Esophagus muscularis mucosa (tissue), 4 donors: ENCODE measurements around the gene CGB1. TPM values are rescaled to one million over a fixed set of nuclear protein-coding genes. Genes with fewer than 3 reads are reported as not detected.

Experiments
- DNase-seq: peaks from one replicate; pipeline ENCODE4 v3.0.0-alpha.2; 2017; ENCODE audit errors: extremely low spot score
- H3K27ac ChIP-seq, 4 donors: fragments of 200-600 bp; sonication (generic); replicated peaks in 1 of 4; 1 replicate in 3 of 4; 2 replicates in 1 of 4; pipeline ENCODE4 v1.5.1; 2016 to 2019; ENCODE audit warnings: mild to moderate bottlenecking in 1 of 4
- H3K27me3 ChIP-seq, 4 donors: fragments of 200-600 bp; sonication (generic); one replicate each; pipeline versions ENCODE4 v1.5.1 to v1.6.0; 2016 to 2019
- H3K36me3 ChIP-seq, 4 donors: fragments of 200-600 bp; sonication (generic); one replicate each; pipeline ENCODE4 v1.5.1; 2016 to 2019
- H3K4me1 ChIP-seq, 4 donors: fragments of 200-600 bp; sonication (generic); one replicate each; pipeline ENCODE4 v1.5.1; 2016 to 2019
- H3K4me3 ChIP-seq, 4 donors: fragments of 200-600 bp; sonication (generic); 1 replicate in 2 of 4; 2 replicates in 2 of 4; pipeline ENCODE4 v1.5.1; 2016 to 2019; ENCODE audit warnings: mild to moderate bottlenecking in 4 of 4, moderate library complexity in 1 of 4
- H3K9me3 ChIP-seq, 4 donors: fragments of 200-600 bp; sonication (generic); 1 replicate in 3 of 4; 2 replicates in 1 of 4; pipeline ENCODE4 v1.5.1; 2016 to 2019
- CTCF ChIP-seq, 3 experiments: fragments of 200-600 bp in 2 of 3; fragments of 450-650 bp in 1 of 3; sonication (generic) in 2 of 3; IDR thresholded peaks; one replicate each; pipeline ENCODE4 v1.5.1; 2017 to 2019; ENCODE audit warnings: antibody characterized with exemption in 3 of 3, mild to moderate bottlenecking in 2 of 3, moderate library complexity in 1 of 3
- EP300 ChIP-seq: sonication (generic); formaldehyde crosslinking; IDR thresholded peaks from one replicate; pipeline ENCODE4 v1.6.1; 2017; ENCODE audit warnings: antibody characterized with exemption
- POLR2A ChIP-seq: fragments of 450-650 bp; IDR thresholded peaks from one replicate; pipeline ENCODE4 v1.6.1; 2017; ENCODE audit warnings: antibody characterized with exemption, moderate library complexity, mild to moderate bottlenecking, low read depth
- POLR2AphosphoS5 ChIP-seq, 2 donors: sonication (generic); formaldehyde crosslinking; IDR thresholded peaks; one replicate each; pipeline ENCODE4 v1.6.1; 2017; ENCODE audit warnings: antibody characterized with exemption in 2 of 2
- WGBS: methylation state at CpG from one replicate; pipeline ENCODE4 v1.1.5; 2018; 5-methylcytosine and 5-hydroxymethylcytosine counted together
- intact Hi-C: fragments of 100-400 bp; cut with DNase I; formaldehyde crosslinking; loops from one replicate; pipeline ENCODE4 v1.15.1; 2023
- total RNA-seq, 4 donors: library from RNA; depleted of rRNA; stranded (reverse); fragments of >200 nt; gene quantifications; one replicate each; pipeline versions ENCODE4 v1.1.0 to v1.2.1, GENCODE V29; 2016

The CGB1 gene
- total RNA-seq, 4 donors from 2014 or later: not detected

GRCh38 chr19:49017666-49018351, 18.9 kb downstream of the CGB1 start:
- Histone ChIP-seq H3K36me3 (peaks cover 0 to 37% (median 32%) of the 10 kb centered on the region in 4 donors), H3K4me3 (peak overlapping the region; percentile 53 to 64 (median 55)), H3K9me3 (no peaks in the 10 kb centered on the region), H3K27ac (no peak overlapping the region), H3K27me3 (peaks cover 0 to 41% (median 14%) of the 10 kb centered on the region in 4 donors), H3K4me1 (peaks cover 19 to 30% (median 26%) of the 10 kb centered on the region in 4 donors)
- DNase-seq: no peak
- peak; percentile 22 to 59 (median 23) for TF ChIP-seq CTCF (IDR thresholded peaks at IDR 0.05)
- TF ChIP-seq EP300: no peak
- intact Hi-C loops: no loop called here
- 0% methylated on average over 6 of the region's 62 CpGs for WGBS

- Histone ChIP-seq H3K27me3 (peaks cover 0 to 41% (median 14%) of the 10 kb centered on the region in 4 donors), H3K27ac (no peak within 1 kb of the TSS), H3K4me1 (peaks cover 19 to 30% (median 26%) of the 10 kb centered on the region in 4 donors), H3K36me3 (peaks cover 0 to 43% (median 38%) of the 10 kb centered on the region in 4 donors), H3K9me3 (no peaks in the 10 kb centered on the region), H3K4me3 (peak within 1 kb of the TSS; percentile 53 to 64 (median 55))
- 90% methylated on average over 12 of the region's 17 CpGs for WGBS
- TF ChIP-seq POLR2A: no peak
- TF ChIP-seq EP300: no peak
- TF ChIP-seq CTCF (IDR thresholded peaks at IDR 0.05): no peak
- TF ChIP-seq POLR2AphosphoS5 (IDR thresholded peaks at IDR 0.05): no peak
- DNase-seq: no peak
- intact Hi-C loops: no loop called here
These were observed 19.5 kb downstream of the CGB1 start, which contains the start of gene LHB for GRCh38 chr19:49017041-49017665. LHB (minus strand) TSS chr19:49017091; CDS start chr19:49017081, 10 bp downstream.

- Histone ChIP-seq H3K4me3 (no peak overlapping the region), H3K9me3 (no peaks in the 10 kb centered on the region), H3K27me3 (peaks cover 0 to 41% (median 14%) of the 10 kb centered on the region in 4 donors), H3K4me1 (peaks cover 19 to 30% (median 26%) of the 10 kb centered on the region in 4 donors), H3K27ac (no peak overlapping the region), H3K36me3 (peaks cover under 1 to 52% (median 47%) of the 10 kb centered on the region in 4 donors)
- DNase-seq: no peak
- TF ChIP-seq POLR2A (no peak), CTCF (IDR thresholded peaks at IDR 0.05) (no peak)
- 93% methylated on average over 6 of the region's 29 CpGs for WGBS
- intact Hi-C loops: no loop called here
These were observed 20.4 kb downstream of the CGB1 start for GRCh38 chr19:49016067-49016839.

DNA sequence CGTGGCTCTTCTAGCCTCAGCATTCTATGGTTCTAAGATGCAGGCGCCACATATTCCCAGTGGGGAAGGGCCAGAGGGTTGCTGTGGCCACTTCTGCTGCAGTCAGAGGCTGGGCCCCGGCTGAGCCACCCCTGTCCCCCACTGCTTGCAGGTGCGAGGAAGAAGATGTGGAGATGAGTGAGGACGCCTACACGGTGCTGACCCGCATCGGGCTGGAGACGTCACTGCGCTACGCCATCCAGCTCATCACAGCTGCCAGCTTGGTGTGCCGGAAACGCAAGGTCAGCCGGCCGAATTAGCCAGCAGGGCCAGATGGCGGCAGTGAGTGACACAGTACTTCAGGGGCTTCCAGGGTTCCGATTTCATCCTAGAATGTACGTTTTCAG, 21.8 kb downstream of the CGB1 start:
- H3K4me1 ChIP-seq: peaks cover 19 to 29% (median 26%) of the 10 kb centered on the region in 4 donors
- peaks cover 0 to 28% (median 10%) of the 10 kb centered on the region in 4 donors for H3K27me3 ChIP-seq
- intact Hi-C loops: no loop called here
- 93% methylated on average over 3 of the region's 18 CpGs for WGBS
- no peak for DNase-seq
- H3K9me3 ChIP-seq: no peaks in the 10 kb centered on the region
- TF ChIP-seq CTCF (IDR thresholded peaks at IDR 0.05) (no peak), EP300 (no peak), POLR2A (no peak), POLR2AphosphoS5 (IDR thresholded peaks at IDR 0.05) (no peak)
- H3K36me3 ChIP-seq: peaks cover 12 to 66% (median 61%) of the 10 kb centered on the region in 4 donors
- no peak overlapping the region for H3K27ac ChIP-seq
- no peak overlapping the region for H3K4me3 ChIP-seq
